GM10266 (cell line): ENCODE data around the gene BCS1L.

Source experiments
- DNase-seq: peaks from one replicate; pipeline ENCODE4 v3.0.0; 2012; ENCODE audit errors: extremely low spot score
- CTCF ChIP-seq: IDR thresholded peaks from 2 replicates; pipeline ENCODE4 v1.5.1; 2012; ENCODE audit warnings: mild to moderate bottlenecking, low read depth; ENCODE audit not compliant: control insufficient read depth, insufficient read depth; ENCODE audit errors: missing control alignments

The BCS1L gene

GRCh38 chr2:218643751-218644310 lies 15.7 kb upstream of the BCS1L start:
- TF ChIP-seq CTCF, result no peak
- DNase-seq, result no peak

GRCh38 chr2:218644721-218645120 lies 14.8 kb upstream of the BCS1L start:
- no peak for TF ChIP-seq CTCF
- no peak for DNase-seq

- TF ChIP-seq CTCF, result no peak
- no peak for DNase-seq
Observed at GRCh38 chr2:218645126-218645525, 14.4 kb upstream of the BCS1L start.

GRCh38 chr2:218648088-218648786 lies 11.2 kb upstream of the BCS1L start:
- DNase-seq, result peak; percentile 69

GRCh38 chr2:218648787-218649100 lies 10.7 kb upstream of the BCS1L start:
- DNase-seq, result no peak
- no peak for TF ChIP-seq CTCF

More at GRCh38 chr2:218648088-218648786, 11.2 kb upstream of the BCS1L start:
- TF ChIP-seq CTCF, result peak; percentile 88

- DNase-seq, result no peak
- TF ChIP-seq CTCF, result no peak
Observed at GRCh38 chr2:218655751-218656150, 3.7 kb upstream of the BCS1L start.

- peak; percentile 59 for TF ChIP-seq CTCF
- peak; percentile 68 for DNase-seq
Observed at GRCh38 chr2:218658671-218659257, 719 bp upstream of the BCS1L start.
